NCI-H187 (cell line): ENCODE results near the gene SERTAD4.
"Not testable (repeated sequence)": the region's sequence is repeated elsewhere in the genome, so short reads cannot be mapped to it uniquely, and the experiment has no call there.

Experiments used
- DNase-seq, 2 experiments: peaks; one replicate each; lab custom pipeline; 2025; lab: John Stamatoyannopoulos, UW

Gene SERTAD4

DNA sequence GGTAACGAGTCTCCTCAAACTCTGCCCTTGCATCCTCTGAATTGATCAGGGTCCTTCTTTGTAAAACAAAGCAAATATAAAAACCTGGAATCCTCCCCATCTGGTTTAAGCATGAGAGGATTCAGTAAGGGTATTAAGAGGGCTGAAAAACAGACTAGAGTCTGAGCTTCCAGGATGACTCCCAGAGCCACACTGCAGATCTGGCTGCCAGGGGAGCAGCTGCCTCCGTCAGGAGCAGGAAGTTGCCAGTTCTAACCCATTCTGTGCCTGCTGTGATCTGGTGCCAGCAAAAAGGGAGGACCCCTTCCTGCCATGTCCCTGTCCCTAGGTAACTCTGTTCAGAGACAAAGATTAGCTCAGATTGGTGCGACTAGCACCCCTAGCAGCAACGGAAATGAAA, 27.5 kb downstream of the SERTAD4 start:
- no peak for DNase-seq

GRCh38 chr1:210262167-210262896, 29.7 kb downstream of the SERTAD4 start:
- DNase-seq = no peak

GRCh38 chr1:210262897-210263272, 30.3 kb downstream of the SERTAD4 start:
- DNase-seq = no peak

DNA sequence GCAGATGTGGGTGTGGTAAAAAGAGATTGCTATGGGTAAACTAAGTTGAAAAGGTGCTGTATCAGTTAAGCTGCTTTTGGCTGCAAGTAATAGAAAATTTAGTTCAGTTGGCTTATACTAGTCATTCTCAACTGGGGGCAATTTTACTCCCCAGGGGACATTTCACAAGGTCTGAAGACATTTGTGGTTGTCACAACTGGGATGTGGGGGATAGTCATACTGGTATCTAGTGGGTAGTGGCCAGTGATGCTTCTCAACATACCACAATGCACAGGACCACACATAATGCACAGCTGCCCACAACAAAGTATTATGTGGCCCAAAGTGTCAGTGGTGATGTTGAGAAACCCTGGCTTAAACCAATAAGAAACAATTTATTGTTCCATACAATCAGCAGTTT, 31.4 kb downstream of the SERTAD4 start:
- no peak for DNase-seq

GRCh38 chr1:210264496-210265380, 32.1 kb downstream of the SERTAD4 start:
- no peak for DNase-seq

DNA sequence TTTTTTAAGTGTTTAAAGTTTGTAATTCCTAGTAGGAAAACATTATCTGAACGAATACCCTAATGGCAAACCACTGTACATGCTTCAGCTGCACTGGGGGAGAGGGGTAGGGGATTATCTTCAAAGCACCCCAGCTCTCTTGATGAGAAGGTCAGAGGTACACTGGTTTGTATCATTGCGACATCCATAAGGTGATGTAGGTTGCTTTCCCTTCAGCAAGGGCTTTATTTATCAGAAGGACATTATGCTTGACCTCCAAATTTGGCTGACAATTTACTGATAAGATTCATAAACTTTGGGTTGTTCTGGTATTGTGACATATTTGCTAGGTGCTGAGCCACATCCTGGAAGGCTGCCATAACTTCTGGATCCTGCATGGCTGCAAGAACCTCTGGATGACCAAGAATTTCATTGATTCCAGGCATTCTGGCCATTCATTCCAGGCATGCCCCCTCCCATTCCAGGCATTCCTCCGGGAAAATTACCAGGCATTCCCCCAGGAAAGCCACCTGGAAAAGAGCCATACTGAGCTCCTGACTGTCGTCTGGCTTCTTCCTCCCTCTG, 32.9 kb downstream of the SERTAD4 start:
- DNase-seq = not testable (repeated sequence)

DNA sequence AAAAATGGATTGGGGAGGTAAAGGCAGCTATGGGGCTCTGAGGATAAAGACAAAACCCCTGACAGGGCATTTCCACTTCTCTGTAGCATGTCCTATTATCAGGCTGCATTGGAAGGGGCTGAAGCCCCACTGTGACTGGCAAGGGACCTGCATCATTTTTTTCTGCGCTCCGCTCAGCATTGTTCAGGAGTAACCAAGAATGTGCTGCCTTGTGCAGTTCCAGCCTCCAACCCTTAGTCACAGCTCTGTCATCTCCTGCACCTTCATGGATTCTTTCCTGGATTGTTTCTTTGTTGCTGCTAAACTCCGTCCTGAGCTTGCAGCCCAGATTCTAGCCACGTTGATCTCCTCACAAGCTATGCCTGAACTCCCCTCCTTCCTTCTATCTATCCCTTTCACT, 37.4 kb downstream of the SERTAD4 start:
- no peak for DNase-seq

DNA sequence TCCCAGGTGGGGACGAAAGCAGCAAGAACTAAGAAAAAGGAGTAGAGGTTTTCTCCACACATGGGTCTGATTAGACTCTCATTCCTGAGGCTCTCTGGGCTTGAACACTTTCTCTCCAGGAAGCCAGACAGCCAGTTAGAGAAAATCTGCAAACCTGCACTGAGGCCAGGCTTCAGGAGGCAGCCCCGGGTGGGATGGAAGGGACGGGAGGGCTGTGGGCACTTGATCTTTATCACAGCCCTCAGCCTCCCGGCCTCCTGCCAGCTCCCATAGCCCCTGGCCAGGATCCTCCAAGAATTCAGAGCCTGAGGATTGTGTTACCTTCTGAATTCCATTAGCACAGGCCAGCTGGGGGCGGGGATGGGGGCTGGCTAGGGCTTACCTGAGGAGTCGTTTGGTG, 40.1 kb downstream of the SERTAD4 start:
- DNase-seq = no peak

GRCh38 chr1:210280221-210280620, 47.6 kb downstream of the SERTAD4 start:
- no peak for DNase-seq

DNA sequence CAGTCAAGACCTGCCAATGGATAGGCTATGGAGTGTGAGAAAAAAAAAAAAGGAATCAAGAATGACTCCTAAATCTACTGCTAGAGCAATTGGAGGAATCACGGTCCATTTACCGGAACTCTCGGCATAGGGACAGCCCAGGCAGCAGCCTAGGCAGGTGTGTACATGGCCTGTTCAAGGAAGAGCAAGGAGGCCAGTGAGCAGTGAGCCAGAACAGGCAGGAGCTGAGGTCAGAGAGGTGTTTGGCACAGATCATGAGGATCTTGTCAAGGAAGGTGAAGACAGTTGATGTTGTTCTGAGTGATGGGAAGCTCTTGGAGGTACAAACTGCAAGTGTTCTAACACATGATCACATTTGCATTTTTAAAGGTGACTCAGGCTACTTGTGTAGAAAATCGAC, 55.5 kb downstream of the SERTAD4 start:
- DNase-seq = no peak

- DNase-seq = no peak
Measured at GRCh38 chr1:210289248-210289647, 56.7 kb downstream of the SERTAD4 start.

DNA sequence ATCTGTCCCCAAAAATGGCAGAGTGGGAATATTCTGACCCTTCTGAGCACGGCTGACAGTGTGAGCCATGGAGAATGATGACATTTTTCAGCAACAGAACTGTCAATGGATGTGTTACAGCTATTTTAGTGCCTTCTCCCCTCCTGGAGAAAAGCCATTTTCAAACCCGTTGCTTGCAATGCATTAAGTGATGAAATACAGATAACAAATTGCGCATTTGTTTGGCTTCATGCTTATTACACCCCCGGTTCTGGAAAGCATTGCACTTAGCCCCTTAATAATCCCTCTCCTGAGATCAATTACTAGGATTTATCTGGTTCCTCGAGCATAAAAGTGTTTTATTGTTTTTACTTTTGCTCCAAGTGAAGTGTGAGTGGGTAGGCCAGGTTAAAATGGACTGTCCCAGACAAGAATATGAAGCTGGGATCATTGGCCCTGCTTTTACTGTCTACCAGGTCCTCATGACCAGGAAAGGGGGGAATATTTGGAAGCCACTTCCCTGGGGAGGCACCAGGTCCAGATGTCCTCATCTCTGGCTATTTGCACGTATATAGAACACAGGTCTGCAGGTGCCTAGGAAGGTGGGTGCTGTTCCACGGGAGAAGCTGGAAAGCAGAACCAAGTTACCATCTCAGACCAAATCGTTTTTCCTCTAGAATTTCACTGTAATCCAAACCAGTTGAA, 58.6 kb downstream of the SERTAD4 start:
- DNase-seq = no peak

- no peak for DNase-seq
Measured at GRCh38 chr1:210291786-210292230, 59.2 kb downstream of the SERTAD4 start.

GRCh38 chr1:210292231-210292871, 59.8 kb downstream of the SERTAD4 start:
- peak in 1 of 2 experiments; percentile 1 for DNase-seq

- DNase-seq = no peak
Measured at GRCh38 chr1:210293171-210293607, 60.6 kb downstream of the SERTAD4 start.

- peak; percentile 10 to 55 for DNase-seq
Measured at GRCh38 chr1:210294999-210295745, 62.6 kb downstream of the SERTAD4 start.
